ENCODE results near the gene TMTC2. TPM values are rescaled to one million over a fixed set of nuclear protein-coding genes. Genes with fewer than 3 reads are reported as not detected.

TMTC2 gene
- total RNA-seq, 4 donors from 2014 or later: 18.8 to 30.7 (median 21.0) TPM

- Histone ChIP-seq H3K27ac (no peak overlapping the region), H3K27me3 (no peaks in the 10 kb centered on the region), H3K4me3 (replicated peaks in 1 of 3) (no peak overlapping the region), H3K36me3 (no peaks in the 10 kb centered on the region), H3K4me1 (no peaks in the 10 kb centered on the region), H3K9me3 (no peaks in the 10 kb centered on the region)
- intact Hi-C loops (cut with DNase I): no loop called here
- no peak for TF ChIP-seq POLR2A (IDR thresholded peaks at IDR 0.05)
- TF ChIP-seq CTCF (IDR thresholded peaks at IDR 0.05): no peak
- DNase-seq: no peak
- WGBS, 2 donors: 45 to 64% methylated on average over 1 of the region's 1 CpG
These were observed 175.5 kb downstream of the TMTC2 start for GRCh38 chr12:82862069-82862841.

- Histone ChIP-seq H3K4me3 (replicated peaks in 1 of 3) (no peak overlapping the region), H3K36me3 (no peaks in the 10 kb centered on the region), H3K27ac (no peak overlapping the region), H3K27me3 (no peaks in the 10 kb centered on the region), H3K9me3 (no peaks in the 10 kb centered on the region), H3K4me1 (no peaks in the 10 kb centered on the region)
- DNase-seq: no peak
- TF ChIP-seq CTCF (IDR thresholded peaks at IDR 0.05) (no peak), POLR2A (IDR thresholded peaks at IDR 0.05) (no peak)
- 91 to 93% methylated on average over 6 of the region's 6 CpGs for WGBS, 2 donors
- intact Hi-C loops (cut with DNase I): no loop called here
These were observed 176.4 kb downstream of the TMTC2 start for GRCh38 chr12:82862876-82863649.

GRCh38 chr12:82866227-82866775, 179.6 kb downstream of the TMTC2 start:
- WGBS, 2 donors: 93 to 97% methylated on average over 4 of the region's 4 CpGs

GRCh38 chr12:82866946-82867345, 180.2 kb downstream of the TMTC2 start:
- no peak overlapping the region for H3K4me3 ChIP-seq (replicated peaks in 1 of 3)
- H3K4me1 ChIP-seq: peaks cover 0 to 7% of the 10 kb centered on the region in 2 donors
- no peak for TF ChIP-seq POLR2A (IDR thresholded peaks at IDR 0.05)
- no peak for TF ChIP-seq CTCF (IDR thresholded peaks at IDR 0.05)
- H3K27me3 ChIP-seq: no peaks in the 10 kb centered on the region
- 90 to 94% methylated on average over 3 of the region's 3 CpGs for WGBS, 2 donors
- no peaks in the 10 kb centered on the region for H3K9me3 ChIP-seq
- no peaks in the 10 kb centered on the region for H3K36me3 ChIP-seq
- no peak overlapping the region for H3K27ac ChIP-seq
- DNase-seq: no peak
- intact Hi-C loops (cut with DNase I): no loop called here

More at GRCh38 chr12:82866227-82866775, 179.6 kb downstream of the TMTC2 start:
- Histone ChIP-seq H3K36me3 (no peaks in the 10 kb centered on the region), H3K4me3 (replicated peaks in 1 of 3) (no peak overlapping the region), H3K27ac (no peak overlapping the region), H3K9me3 (no peaks in the 10 kb centered on the region), H3K27me3 (no peaks in the 10 kb centered on the region), H3K4me1 (peaks cover 0 to 7% of the 10 kb centered on the region in 2 donors)
- no peak for DNase-seq
- intact Hi-C loops (cut with DNase I): no loop called here
- TF ChIP-seq POLR2A (IDR thresholded peaks at IDR 0.05) (no peak), CTCF (IDR thresholded peaks at IDR 0.05) (no peak)
